IPS-20b (cell line): ENCODE measurements around the gene FABP1.

Source experiments
- H3K27ac ChIP-seq: one replicate; pipeline ENCODE4 v1.5.1; 2013; ENCODE audit warnings: low read length
- H3K27me3 ChIP-seq: 2 replicates; pipeline ENCODE4 v1.6.1; 2013; ENCODE audit warnings: mild to moderate bottlenecking, low read length, inconsistent platforms; ENCODE audit not compliant: insufficient read depth
- H3K36me3 ChIP-seq: 2 replicates; pipeline ENCODE4 v1.6.1; 2013; ENCODE audit warnings: low read depth, mild to moderate bottlenecking, inconsistent platforms, low read length, moderate library complexity; ENCODE audit not compliant: insufficient read depth
- H3K4me1 ChIP-seq: 2 replicates; pipeline ENCODE4 v1.6.1; 2013; ENCODE audit warnings: mild to moderate bottlenecking, control low read depth, inconsistent platforms, low read length, moderate library complexity; ENCODE audit not compliant: insufficient read depth
- H3K4me3 ChIP-seq: 2 replicates; pipeline ENCODE4 v1.5.1; 2013; ENCODE audit warnings: mild to moderate bottlenecking, low read length, inconsistent platforms
- H3K9ac ChIP-seq: 2 replicates; pipeline ENCODE4 v1.6.1; 2013; ENCODE audit warnings: low read depth, mild to moderate bottlenecking, inconsistent platforms, low read length, moderate library complexity
- H3K9me3 ChIP-seq: 2 replicates; pipeline ENCODE4 v1.6.1; 2013; ENCODE audit warnings: mild to moderate bottlenecking, low read depth, low read length, inconsistent platforms; ENCODE audit not compliant: insufficient read depth

The FABP1 gene

GRCh38 chr2:88159955-88160415 lies 32.1 kb upstream of the FABP1 start:
- Histone ChIP-seq H3K9ac (no peak overlapping the region), H3K4me1 (peaks cover 3% of the 10 kb centered on the region; the same call in 1 of the 2 replicates), H3K27ac (no peak overlapping the region), H3K27me3 (no peaks in the 10 kb centered on the region), H3K4me3 (no peak overlapping the region), H3K36me3 (no peaks in the 10 kb centered on the region), H3K9me3 (no peaks in the 10 kb centered on the region)

GRCh38 chr2:88159481-88159880 lies 31.6 kb upstream of the FABP1 start:
- Histone ChIP-seq H3K9me3 (no peaks in the 10 kb centered on the region), H3K4me3 (no peak overlapping the region), H3K27ac (no peak overlapping the region), H3K4me1 (peaks cover 3% of the 10 kb centered on the region; the same call in 1 of the 2 replicates), H3K36me3 (no peaks in the 10 kb centered on the region), H3K27me3 (no peaks in the 10 kb centered on the region), H3K9ac (no peak overlapping the region)

- Histone ChIP-seq H3K4me1 (no peaks in the 10 kb centered on the region), H3K27ac (no peak overlapping the region), H3K27me3 (no peaks in the 10 kb centered on the region), H3K9me3 (peaks cover 22% of the 10 kb centered on the region), H3K9ac (no peak overlapping the region), H3K36me3 (no peaks in the 10 kb centered on the region), H3K4me3 (no peak overlapping the region)
Observed at GRCh38 chr2:88148929-88149438, 21.1 kb upstream of the FABP1 start.

- Histone ChIP-seq H3K27ac (no peak overlapping the region), H3K27me3 (no peaks in the 10 kb centered on the region), H3K4me1 (no peaks in the 10 kb centered on the region), H3K9me3 (peaks cover 17% of the 10 kb centered on the region), H3K4me3 (no peak overlapping the region), H3K9ac (no peak overlapping the region), H3K36me3 (no peaks in the 10 kb centered on the region)
Observed at GRCh38 chr2:88147145-88147544, 19.3 kb upstream of the FABP1 start.

- Histone ChIP-seq H3K4me3 (no peak overlapping the region), H3K4me1 (no peaks in the 10 kb centered on the region), H3K9ac (no peak overlapping the region), H3K27ac (no peak overlapping the region), H3K27me3 (no peaks in the 10 kb centered on the region), H3K36me3 (no peaks in the 10 kb centered on the region), H3K9me3 (peaks cover 17% of the 10 kb centered on the region)
Observed at GRCh38 chr2:88146590-88146989, 18.7 kb upstream of the FABP1 start.

GRCh38 chr2:88144914-88145497 lies 17.1 kb upstream of the FABP1 start:
- no peaks in the 10 kb centered on the region for H3K27me3 ChIP-seq
- no peak overlapping the region for H3K27ac ChIP-seq
- no peak overlapping the region for H3K9ac ChIP-seq
- no peaks in the 10 kb centered on the region for H3K4me1 ChIP-seq
- no peak overlapping the region for H3K4me3 ChIP-seq
- peaks cover 17% of the 10 kb centered on the region for H3K9me3 ChIP-seq
- no peaks in the 10 kb centered on the region for H3K36me3 ChIP-seq

GRCh38 chr2:88144271-88144670 lies 16.4 kb upstream of the FABP1 start:
- Histone ChIP-seq H3K27me3 (no peaks in the 10 kb centered on the region), H3K9me3 (peaks cover 12% of the 10 kb centered on the region), H3K9ac (no peak overlapping the region), H3K4me3 (no peak overlapping the region), H3K4me1 (no peaks in the 10 kb centered on the region), H3K27ac (no peak overlapping the region), H3K36me3 (no peaks in the 10 kb centered on the region)

- H3K9me3 ChIP-seq, result no peaks in the 10 kb centered on the region
- H3K27ac ChIP-seq, result no peak overlapping the region
Observed at GRCh38 chr2:88141952-88142351, 14.1 kb upstream of the FABP1 start.

GRCh38 chr2:88139804-88140203 lies 11.9 kb upstream of the FABP1 start:
- Histone ChIP-seq H3K4me1 (no peaks in the 10 kb centered on the region), H3K9ac (no peak overlapping the region), H3K27ac (no peak overlapping the region), H3K36me3 (no peaks in the 10 kb centered on the region), H3K4me3 (no peak overlapping the region), H3K9me3 (no peaks in the 10 kb centered on the region), H3K27me3 (no peaks in the 10 kb centered on the region)

More at GRCh38 chr2:88141952-88142351, 14.1 kb upstream of the FABP1 start:
- H3K9ac ChIP-seq, result no peak overlapping the region
- H3K36me3 ChIP-seq, result no peaks in the 10 kb centered on the region
- H3K4me3 ChIP-seq, result no peak overlapping the region
- no peaks in the 10 kb centered on the region for H3K27me3 ChIP-seq
- H3K4me1 ChIP-seq, result no peaks in the 10 kb centered on the region

- H3K9me3 ChIP-seq, result no peaks in the 10 kb centered on the region
- no peaks in the 10 kb centered on the region for H3K4me1 ChIP-seq
- H3K9ac ChIP-seq, result no peak overlapping the region
- no peaks in the 10 kb centered on the region for H3K36me3 ChIP-seq
- no peak overlapping the region for H3K27ac ChIP-seq
- no peaks in the 10 kb centered on the region for H3K27me3 ChIP-seq
- H3K4me3 ChIP-seq, result no peak overlapping the region
Observed at GRCh38 chr2:88139203-88139702, 11.4 kb upstream of the FABP1 start.

- H3K9ac ChIP-seq, result no peak overlapping the region
- no peaks in the 10 kb centered on the region for H3K27me3 ChIP-seq
- no peaks in the 10 kb centered on the region for H3K4me1 ChIP-seq
- H3K36me3 ChIP-seq, result no peaks in the 10 kb centered on the region
- no peak overlapping the region for H3K4me3 ChIP-seq
- no peak overlapping the region for H3K27ac ChIP-seq
- no peaks in the 10 kb centered on the region for H3K9me3 ChIP-seq
Observed at GRCh38 chr2:88137833-88138232, 10.0 kb upstream of the FABP1 start.

GRCh38 chr2:88136817-88137216 lies 9.0 kb upstream of the FABP1 start:
- H3K36me3 ChIP-seq, result no peaks in the 10 kb centered on the region
- no peak overlapping the region for H3K27ac ChIP-seq
- no peaks in the 10 kb centered on the region for H3K27me3 ChIP-seq
- no peaks in the 10 kb centered on the region for H3K9me3 ChIP-seq
- no peaks in the 10 kb centered on the region for H3K4me1 ChIP-seq
- no peak overlapping the region for H3K4me3 ChIP-seq
- H3K9ac ChIP-seq, result no peak overlapping the region
